ENCODE results near the gene SLC4A4. TPM values are rescaled to one million over a fixed set of nuclear protein-coding genes. Genes with fewer than 3 reads are reported as not detected.

The SLC4A4 gene
- total and polyA plus RNA-seq, 9 donors = 0.23 to 8.3 (median 1.4) TPM

DNA sequence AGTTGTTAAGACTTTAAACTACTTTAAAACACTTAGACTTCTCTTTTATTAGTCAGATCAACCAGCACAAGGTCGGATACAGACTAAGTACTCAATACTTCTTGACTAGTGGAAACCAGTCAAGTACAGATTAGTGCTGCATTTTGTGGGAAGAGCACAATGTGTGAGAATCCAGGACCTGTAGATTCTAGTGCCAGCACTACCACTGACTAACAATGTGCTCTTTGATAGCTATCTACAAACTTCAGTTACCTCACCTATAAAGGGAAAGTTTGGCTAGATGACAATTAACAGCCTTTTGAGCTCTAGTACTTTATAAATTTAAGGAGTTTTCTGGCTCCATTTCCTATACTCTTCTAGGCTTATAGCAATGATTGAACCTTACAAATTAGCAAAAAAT lies 181.5 kb downstream of the SLC4A4 start:
- Histone ChIP-seq H3K4me1 (ENCODE audit: insufficient read depth) (no peaks in the 10 kb centered on the region), H3K36me3 (no peaks in the 10 kb centered on the region), H3K27me3 (no peaks in the 10 kb centered on the region), H3K4me3 (no peak overlapping the region), H3K9me3 (no peaks in the 10 kb centered on the region), H3K27ac (no peak overlapping the region)
- TF ChIP-seq, protein P1, sequence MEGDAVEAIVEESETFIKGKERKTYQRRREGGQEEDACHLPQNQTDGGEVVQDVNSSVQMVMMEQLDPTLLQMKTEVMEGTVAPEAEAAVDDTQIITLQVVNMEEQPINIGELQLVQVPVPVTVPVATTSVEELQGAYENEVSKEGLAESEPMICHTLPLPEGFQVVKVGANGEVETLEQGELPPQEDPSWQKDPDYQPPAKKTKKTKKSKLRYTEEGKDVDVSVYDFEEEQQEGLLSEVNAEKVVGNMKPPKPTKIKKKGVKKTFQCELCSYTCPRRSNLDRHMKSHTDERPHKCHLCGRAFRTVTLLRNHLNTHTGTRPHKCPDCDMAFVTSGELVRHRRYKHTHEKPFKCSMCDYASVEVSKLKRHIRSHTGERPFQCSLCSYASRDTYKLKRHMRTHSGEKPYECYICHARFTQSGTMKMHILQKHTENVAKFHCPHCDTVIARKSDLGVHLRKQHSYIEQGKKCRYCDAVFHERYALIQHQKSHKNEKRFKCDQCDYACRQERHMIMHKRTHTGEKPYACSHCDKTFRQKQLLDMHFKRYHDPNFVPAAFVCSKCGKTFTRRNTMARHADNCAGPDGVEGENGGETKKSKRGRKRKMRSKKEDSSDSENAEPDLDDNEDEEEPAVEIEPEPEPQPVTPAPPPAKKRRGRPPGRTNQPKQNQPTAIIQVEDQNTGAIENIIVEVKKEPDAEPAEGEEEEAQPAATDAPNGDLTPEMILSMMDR (IDR thresholded peaks at IDR 0.05) = no peak
- TF ChIP-seq EP300 (IDR thresholded peaks at IDR 0.05) (no peak), POLR2A (IDR thresholded peaks at IDR 0.05) (no peak)
- no peak for DNase-seq
- intact Hi-C loops (cut with DNase I) = no loop called here
- 80 to 88% (median 84%) methylated on average over 1 of the region's 1 CpG for WGBS, 3 donors

DNA sequence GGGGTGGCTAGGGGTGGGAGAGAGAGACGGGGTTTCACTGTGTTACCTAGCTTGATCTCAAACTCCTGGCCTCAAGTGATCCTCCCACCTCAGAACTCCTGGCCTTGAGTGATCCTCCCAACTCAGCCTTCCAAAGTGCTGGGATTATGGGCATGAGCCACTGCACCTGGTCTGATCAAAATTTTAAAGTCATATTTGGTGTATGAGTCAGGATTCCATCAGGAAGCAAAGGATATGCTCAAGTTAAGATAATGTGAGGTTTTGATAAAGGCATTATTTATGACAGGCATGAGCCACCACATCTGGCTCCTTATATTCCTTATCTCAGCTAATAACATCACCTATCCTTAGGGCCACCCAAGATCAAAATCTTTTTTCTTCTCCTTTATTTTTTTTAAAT lies 182.0 kb downstream of the SLC4A4 start:
- Histone ChIP-seq H3K4me3 (no peak overlapping the region), H3K36me3 (no peaks in the 10 kb centered on the region), H3K27me3 (no peaks in the 10 kb centered on the region), H3K4me1 (ENCODE audit: insufficient read depth) (no peaks in the 10 kb centered on the region), H3K9me3 (no peaks in the 10 kb centered on the region), H3K27ac (no peak overlapping the region)
- WGBS, 3 donors = 52 to 78% (median 58%) methylated on average over 1 of the region's 1 CpG
- no peak for DNase-seq
- intact Hi-C loops (cut with DNase I) = no loop called here
- TF ChIP-seq, protein P1 (IDR thresholded peaks at IDR 0.05) = no peak
- TF ChIP-seq EP300 (IDR thresholded peaks at IDR 0.05) = no peak
- no peak for TF ChIP-seq POLR2A (IDR thresholded peaks at IDR 0.05)

DNA sequence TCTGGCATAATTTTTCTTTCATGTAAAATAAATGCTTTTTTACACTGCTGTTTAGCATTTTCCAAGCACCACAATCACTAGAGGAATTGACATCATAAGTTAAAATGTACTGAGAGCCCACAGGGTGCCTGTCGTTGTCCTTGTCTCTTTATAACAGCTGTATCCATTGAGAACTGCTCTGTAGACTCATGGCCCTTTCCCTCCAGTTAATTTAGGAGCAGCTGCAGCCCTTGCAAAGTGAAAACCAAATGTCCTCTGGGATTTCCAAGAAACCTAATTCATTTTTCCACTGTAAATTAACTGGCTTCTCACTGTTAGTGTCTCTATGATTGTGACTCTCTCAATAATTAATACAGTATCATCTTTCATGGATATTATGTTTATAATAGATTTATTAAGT lies 185.9 kb downstream of the SLC4A4 start:
- Histone ChIP-seq H3K4me1 (ENCODE audit: insufficient read depth) (no peaks in the 10 kb centered on the region), H3K4me3 (no peak overlapping the region), H3K9me3 (no peaks in the 10 kb centered on the region), H3K27ac (no peak overlapping the region), H3K36me3 (no peaks in the 10 kb centered on the region), H3K27me3 (no peaks in the 10 kb centered on the region)
- no peak for DNase-seq
- TF ChIP-seq, protein P1 (IDR thresholded peaks at IDR 0.05) = no peak
- TF ChIP-seq POLR2A (IDR thresholded peaks at IDR 0.05) = no peak
- no peak for TF ChIP-seq EP300 (IDR thresholded peaks at IDR 0.05)
- intact Hi-C loops (cut with DNase I) = no loop called here
- 37 to 46% (median 39%) methylated on average over 1 of the region's 1 CpG for WGBS, 3 donors

DNA sequence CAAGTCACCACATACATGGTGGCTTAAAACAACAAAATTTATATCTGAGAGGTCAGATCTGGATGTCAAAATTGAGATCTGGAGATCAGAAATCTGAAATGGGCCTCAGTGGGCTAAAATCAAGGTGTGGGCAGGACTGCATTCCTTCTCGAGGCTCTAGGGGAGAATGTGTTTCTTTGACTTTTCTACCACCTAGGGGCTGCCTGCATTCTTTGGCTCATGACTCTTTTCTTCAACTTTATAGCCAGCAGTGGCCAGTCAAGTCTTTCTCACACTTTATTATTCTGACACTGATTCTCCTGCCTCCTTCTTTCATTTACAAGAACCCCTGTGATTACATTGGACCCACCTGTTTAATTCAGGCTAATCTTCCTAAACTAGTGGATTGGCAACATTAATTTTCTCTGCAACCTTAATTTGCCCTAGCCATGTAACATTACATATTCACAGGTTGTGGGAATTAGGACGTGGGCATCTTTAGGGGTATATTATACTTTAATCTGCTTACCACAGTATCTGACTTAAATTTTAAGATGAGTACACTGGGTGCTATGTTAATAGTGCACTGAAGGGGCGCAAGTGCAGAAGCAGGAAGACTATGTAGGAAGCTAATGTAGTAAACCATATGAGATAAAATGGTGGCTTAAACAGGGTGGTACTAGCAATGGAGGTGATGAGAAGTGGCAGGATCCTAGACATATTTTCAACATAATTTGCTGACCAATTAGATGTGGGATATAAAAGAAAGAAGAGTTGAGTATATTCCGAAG lies 188.0 kb downstream of the SLC4A4 start:
- no peaks in the 10 kb centered on the region for H3K27me3 ChIP-seq
- DNase-seq = no peak
- H3K27ac ChIP-seq = no peak overlapping the region
- H3K9me3 ChIP-seq = no peaks in the 10 kb centered on the region
- no peaks in the 10 kb centered on the region for H3K36me3 ChIP-seq
- intact Hi-C loops (cut with DNase I) = no loop called here
- 75 to 76% (median 76%) methylated on average over 4 of the region's 4 CpGs for WGBS, 3 donors
- H3K4me1 ChIP-seq (ENCODE audit: insufficient read depth) = no peaks in the 10 kb centered on the region
- no peak for TF ChIP-seq POLR2A (IDR thresholded peaks at IDR 0.05)
- TF ChIP-seq, protein P1 (IDR thresholded peaks at IDR 0.05) = no peak
- no peak for TF ChIP-seq EP300 (IDR thresholded peaks at IDR 0.05)
- H3K4me3 ChIP-seq = no peak overlapping the region
